ENCODE data around the gene UBAC2.

- TF ChIP-seq PKNOX1 (IDR thresholded peaks at IDR 0.05) (no peak), NFRKB (IDR thresholded peaks at IDR 0.05) (no peak), SUZ12 (IDR thresholded peaks at IDR 0.05) (no peak)
These were observed 43.6 kb upstream of the UBAC2 start for GRCh38 chr13:99157046-99157445.
